Hematopoietic multipotent progenitor cell (in vitro differentiated cells): ENCODE measurements around the gene EDDM13. TPM values are rescaled to one million over a fixed set of nuclear protein-coding genes. Genes with fewer than 3 reads are reported as not detected.
"Not testable (repeated sequence)": the region's sequence is repeated elsewhere in the genome, so short reads cannot be mapped to it uniquely, and the experiment has no call there.

Experiments
- DNase-seq, 3 donors: peaks; one replicate each; pipeline ENCODE4 v3.0.0-alpha.2; 2011 to 2015; ENCODE audit warnings: low read depth in 2 of 3, low spot score in 2 of 3
- total RNA-seq: library from RNA; depleted of rRNA; stranded (reverse); fragments of >200 nt; gene quantifications from one replicate; pipeline ENCODE4 v1.2.3, GENCODE V29; 2012

The EDDM13 gene, protein sequence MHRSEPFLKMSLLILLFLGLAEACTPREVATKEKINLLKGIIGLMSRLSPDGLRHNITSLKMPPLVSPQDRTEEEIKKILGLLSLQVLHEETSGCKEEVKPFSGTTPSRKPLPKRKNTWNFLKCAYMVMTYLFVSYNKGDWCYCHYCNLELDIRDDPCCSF
- total RNA-seq = not detected

DNA sequence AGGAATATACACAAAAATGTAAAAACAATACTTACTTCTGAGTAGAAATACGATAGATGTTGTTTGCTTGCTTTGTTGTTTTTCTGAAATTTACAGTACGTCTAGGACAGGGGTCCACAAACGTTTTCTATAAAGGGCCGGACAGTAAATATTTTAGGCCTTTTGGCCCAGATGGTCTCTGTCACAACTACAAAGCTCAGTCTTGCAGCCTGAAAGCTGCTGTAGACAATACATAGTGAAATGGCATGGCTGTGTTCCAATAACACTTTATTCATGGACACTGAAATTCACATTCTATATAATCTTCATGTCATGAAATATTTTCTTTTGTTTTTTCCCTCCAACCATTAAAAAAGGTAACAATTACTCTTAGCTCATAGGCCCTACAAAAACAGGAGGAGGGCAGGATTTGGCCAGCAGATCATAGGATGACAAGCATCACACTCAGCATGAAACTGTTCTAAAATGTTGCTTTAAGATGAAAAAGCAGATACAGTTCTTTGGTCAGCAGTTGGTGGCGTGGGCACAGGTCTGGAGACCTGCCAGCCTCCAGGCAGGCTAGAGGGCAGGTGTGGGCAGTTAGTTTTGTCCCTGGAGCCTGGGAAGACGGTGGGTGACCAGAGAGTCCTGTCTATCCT is at the start of gene EDDM13:
Gene EDDM13 (plus strand): TSS at position 588 of the 638 bp plus-strand sequence. CDS start 87 bp downstream, outside the sequence.
- DNase-seq = no peak

DNA sequence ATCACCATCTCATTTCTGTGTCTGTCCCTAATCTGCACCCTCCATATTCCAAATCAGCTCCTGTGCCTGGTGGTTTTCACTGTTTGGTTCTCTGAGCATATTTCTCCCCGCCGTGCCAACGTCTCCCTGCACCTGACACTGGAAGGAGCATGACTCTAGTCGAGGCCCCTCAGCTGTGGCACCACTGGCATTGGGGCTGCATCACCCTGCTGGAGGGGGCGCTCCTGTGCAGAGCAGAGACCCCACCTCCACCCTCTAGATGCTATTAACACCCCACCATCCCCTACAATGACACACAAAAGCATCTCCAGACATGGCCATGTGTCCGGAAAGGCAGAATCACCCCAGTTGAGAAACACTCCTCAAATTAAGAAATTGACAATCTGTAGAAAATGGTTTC is 49.6 kb upstream of the EDDM13 start:
- DNase-seq = no peak

DNA sequence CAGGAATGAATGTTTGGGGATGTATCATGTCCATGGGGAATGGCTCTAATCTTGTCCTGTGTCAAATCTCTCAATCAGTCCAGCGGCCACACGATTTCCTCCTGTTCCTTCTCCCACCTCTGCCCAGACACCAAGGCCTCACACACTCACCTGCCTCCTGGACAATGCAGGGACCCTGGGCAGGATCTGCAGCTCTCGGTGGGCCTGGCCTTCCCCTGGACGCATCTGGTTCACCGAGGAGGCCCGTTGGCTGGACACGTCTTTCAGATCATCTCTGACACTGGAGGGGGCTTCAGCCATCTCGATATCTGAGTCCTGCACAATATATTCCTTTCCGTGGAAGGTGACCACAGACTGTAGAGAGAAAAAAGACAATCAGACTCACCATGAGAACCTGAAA is 49.1 kb upstream of the EDDM13 start:
- DNase-seq = no peak

DNA sequence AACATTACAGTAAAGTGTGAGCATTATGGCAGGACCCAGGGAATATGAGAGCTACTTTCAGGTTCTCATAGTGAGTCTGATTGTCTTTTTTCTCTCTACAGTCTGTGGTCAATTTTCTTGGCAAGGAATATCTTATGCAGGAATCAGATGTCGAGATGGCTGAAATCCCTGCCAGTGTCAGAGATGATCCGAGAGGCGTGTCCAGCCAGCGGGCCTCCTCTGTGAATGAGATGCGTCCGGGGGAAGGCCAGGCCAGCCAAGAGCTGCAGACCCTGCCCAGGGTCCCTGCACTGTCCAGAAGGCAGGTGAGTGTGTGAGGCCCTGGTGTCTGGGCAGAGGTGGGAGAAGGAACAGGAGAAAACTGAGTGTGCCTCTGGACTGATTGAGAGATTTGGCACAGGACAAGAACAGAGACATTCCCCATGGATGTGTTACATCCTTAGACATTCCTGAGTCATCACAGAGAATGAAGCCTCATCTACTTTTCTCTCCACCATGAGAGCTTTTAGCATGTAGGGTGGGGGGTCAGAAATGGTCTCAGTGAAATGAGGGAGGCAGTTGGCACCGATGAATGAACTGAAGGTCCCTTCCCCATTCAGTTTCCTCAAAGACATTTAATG is 27.3 kb upstream of the EDDM13 start:
- no peak for DNase-seq

DNA sequence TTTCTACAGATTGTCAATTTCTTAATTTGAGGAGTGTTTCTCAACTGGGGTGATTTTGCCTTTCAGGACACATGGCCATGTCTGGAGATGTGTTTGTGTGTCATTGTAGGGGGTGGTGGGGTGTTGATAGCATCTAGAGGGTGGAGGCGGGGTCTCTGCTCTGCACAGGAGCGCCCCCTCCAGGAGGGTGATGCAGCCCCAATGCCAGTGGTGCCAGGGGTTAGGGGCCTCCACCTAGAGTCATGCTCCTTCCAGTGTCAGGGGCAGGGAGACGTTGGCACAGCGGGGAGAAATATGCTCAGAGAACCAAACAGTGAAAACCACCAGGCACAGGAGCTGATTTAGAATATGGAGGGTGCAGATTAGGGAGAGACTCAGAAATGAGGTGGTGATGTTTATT is 26.8 kb upstream of the EDDM13 start:
- DNase-seq = not testable (repeated sequence)

DNA sequence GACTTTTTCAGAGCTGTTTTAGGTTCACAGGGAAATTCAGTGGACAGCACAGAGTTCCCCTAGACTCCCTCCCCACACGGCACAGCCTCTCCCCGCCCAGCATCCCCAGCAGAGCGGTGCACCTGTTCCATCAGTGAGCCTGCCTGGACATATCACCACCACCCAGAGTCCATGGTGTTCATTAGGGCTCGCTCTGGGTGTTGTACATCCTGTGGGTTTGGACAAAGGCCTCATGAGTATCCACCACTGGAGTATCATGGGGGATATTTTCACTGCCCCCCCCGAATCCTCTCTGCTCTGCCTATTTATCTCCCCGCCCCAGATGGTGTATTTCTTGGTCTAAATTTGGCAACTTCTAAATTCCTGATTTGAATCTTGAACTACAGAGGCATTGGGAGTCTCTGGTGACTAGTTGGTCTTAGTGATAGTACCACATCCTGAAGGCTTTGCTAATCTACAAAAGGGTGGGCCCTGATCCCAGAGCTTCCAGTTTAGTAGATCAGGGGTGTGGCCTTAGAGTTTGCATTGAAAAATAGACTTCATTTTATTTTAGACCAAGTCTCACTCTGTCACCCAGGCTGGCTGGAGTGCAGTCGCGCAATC is 23.7 kb upstream of the EDDM13 start:
- peak in 1 of 3 donors; percentile 29 for DNase-seq

DNA sequence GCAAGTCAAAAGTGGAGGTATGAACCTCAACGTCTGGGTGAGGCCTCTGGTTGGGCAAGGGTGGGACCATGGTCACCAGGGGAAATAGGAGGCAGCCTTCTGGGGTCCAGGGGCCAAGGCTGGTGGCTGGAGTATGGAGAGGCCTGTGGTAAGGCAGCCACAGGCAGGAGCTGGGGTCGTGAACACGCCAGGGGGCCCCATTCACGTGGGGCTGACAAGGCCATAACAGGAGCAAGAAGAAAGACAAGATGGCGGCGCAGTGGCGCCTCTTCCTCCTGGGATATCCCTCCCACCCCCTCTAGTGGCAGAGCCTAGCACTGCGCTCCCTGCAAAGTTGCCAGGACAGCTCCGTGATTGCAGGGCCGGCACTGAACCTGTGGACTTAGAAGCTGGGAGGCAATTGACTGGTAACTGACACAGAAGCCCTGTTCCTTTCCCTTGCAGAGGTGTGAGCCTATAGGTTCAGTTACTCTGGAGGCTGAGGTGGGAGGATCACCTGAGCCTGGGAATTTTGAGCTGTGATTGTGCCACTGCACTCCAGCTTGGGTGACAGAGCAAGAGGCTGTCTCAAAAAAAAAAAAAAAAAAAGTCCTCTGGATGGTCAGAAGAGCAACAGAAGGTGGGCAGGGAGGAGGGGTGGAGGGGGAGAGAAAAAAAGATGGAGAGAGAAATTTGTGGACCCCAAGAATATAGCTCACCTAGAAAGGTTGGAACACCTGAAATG is 19.7 kb upstream of the EDDM13 start:
- DNase-seq = peak; percentile 21 to 88 (median 80)

DNA sequence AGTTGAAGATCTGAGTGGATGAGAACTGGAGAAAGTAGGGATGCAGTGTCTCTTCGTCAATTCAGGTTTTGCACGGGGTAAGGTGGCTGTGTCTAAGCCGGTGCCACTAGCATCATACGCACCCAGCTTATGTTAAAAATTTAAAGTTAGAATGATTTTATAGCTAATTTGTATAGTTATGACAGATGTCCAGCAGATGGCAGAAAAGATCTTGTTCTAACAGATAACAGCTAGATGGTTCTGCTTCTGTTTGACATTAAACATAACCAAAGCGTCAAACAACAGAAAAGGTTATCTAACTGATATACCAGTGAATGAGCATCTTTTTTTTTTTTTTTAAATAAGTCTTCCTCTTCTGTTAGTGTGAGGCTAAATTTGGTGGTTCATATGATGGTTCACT is 18.8 kb upstream of the EDDM13 start:
- DNase-seq = peak; percentile 5 to 86 (median 57)

DNA sequence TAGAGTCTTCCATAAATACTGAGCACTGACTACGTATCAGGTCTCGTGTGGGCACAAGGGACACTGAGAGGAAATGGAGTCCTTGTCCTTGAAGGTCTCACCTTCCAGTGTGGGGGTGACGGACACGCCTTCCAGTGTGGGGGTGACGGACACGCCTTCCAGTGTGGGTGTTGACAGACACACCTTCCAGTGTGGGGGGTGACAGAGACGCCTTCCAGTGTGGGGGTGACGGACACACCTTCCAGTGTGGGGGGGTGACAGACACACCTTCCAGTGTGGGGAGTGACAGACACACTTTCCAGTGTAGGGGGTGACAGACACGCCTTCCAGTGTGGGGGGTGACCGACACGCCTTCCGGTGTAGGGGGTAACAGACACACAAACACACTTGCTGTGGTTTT is 14.3 kb upstream of the EDDM13 start:
- no peak for DNase-seq

DNA sequence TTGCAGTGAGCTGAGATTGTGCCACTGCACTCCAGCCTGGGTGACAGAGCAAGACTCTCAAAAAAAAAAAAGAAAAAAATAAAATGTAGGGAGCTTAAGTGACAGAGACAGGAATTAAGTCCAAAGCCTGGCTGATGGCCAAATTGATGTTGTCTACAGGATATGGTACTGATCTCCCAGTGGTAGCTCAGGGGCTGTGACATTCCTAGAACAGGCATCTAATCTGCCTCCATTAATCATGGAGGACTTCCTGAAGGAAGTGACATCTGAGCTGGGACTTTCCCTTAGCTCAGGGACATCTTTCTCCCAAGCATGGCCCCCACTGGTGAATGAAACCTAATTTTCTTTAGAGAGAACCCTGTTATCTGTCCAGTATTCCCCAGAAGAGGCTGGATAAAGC is 11.4 kb upstream of the EDDM13 start:
- no peak for DNase-seq

DNA sequence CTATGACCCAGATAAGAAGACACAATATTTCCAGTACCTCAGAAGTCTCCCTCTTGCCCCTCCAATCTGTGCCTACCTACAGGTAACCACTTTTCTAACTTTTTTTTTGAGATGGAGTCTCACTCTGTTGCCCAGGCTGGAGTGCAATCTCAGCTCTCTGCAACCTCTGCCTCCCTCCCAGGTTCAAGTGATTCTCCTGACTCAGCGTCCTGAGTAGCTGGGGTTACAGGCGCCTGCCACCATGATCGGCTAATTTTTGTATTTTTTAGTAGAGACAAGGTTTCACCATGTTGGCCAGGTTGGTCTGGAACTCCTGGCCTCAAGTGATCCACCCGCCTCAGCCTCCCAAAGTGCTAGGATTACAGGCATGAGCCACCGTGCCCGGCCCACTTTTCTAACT is 10.6 kb upstream of the EDDM13 start:
- DNase-seq = not testable (repeated sequence)

DNA sequence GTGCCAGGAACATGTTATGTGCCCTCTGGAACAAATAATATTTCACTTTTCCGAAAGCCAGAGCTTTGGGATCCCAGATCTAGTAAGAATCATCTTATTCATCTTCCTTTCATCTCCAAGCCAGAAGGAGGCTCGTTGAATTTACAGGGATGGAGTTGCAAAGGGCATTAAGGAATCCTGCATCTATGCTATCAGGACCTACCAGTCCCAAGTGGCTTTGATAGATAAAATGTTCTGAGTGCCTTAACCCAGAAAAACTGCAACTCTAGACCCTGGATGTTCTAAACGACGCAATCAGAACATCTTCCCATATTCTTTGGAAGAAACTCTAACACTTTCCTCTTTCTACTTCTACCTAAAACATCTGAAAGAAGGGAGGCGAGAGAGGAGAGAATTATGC is 9.2 kb upstream of the EDDM13 start:
- DNase-seq = no peak

DNA sequence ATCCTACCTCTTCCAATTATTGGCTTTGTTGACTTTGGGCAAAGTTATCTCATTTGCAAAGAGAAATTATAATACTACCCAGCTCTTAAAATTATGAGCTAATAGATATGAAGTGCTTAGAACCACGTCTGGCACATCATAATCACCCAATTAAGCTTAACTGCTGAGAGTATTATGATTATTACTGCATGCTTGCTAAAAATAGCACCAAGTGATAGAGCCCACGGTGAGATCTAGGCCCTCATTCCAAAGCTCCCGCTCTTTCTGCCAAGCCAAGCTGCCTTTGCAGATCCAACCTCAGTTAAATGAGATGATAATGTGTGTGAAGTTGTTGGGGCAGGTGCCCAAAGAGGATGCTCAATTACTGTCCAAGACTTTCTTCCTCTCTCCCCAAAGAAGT is 6.5 kb upstream of the EDDM13 start:
- DNase-seq = no peak

DNA sequence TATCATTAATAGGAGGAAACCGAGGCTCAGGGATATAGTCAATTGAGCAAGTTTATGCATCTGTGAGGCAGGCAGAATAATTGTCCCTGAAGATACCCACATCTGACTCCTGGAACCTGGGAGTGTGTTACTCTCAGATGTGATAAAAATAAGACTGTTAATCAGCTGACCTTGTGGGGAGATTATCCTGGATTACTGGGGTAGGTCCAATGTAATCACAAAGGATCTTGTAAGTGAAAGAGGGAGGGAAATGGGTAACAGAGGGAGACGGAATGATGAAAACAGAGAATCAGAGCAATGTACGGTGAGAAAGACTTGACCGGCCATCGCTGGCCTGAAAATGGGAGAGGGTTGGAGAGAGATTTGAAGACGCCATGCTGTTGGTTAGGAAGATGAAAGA is 3.2 kb upstream of the EDDM13 start:
- DNase-seq = no peak

DNA sequence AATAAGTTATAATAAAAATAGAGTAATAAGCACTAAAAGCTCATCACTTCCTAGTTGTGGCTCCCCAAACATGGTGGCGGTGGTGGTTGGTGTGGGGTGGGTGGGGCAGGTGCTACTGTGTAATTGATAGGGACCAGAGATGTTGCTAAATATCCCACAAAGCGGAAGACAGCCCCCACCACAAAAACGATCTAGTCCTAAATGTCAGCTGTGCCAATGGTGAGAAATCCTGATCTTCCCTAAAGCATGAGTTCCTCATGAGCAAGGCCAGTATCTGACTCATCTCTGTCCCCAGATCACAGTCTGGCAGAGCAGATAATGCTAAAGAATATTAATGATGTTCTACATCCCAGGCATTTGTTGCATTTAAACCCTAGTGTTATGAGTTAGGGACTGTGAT is 1.9 kb upstream of the EDDM13 start:
- DNase-seq = peak in 2 of 3 donors; percentile 12 to 39

DNA sequence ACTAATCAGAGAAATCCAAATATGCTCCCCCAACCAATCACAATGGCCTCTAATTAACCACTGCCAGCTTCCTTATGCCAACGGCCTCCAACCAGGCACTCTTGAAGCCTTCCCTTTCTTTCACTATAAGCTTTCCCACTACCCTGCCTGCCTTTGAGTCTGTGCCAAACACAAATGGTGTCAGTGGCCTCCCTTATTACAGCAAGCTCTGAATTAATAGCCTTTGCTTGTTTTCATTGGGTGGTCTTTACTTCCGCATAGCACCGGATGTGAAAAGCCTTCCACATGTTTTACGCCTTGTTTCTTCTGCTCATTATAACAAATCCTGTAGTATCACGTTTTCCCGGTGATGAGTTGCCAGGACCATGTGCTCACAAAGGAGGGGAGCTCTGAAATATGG is 1.4 kb upstream of the EDDM13 start:
- no peak for DNase-seq

DNA sequence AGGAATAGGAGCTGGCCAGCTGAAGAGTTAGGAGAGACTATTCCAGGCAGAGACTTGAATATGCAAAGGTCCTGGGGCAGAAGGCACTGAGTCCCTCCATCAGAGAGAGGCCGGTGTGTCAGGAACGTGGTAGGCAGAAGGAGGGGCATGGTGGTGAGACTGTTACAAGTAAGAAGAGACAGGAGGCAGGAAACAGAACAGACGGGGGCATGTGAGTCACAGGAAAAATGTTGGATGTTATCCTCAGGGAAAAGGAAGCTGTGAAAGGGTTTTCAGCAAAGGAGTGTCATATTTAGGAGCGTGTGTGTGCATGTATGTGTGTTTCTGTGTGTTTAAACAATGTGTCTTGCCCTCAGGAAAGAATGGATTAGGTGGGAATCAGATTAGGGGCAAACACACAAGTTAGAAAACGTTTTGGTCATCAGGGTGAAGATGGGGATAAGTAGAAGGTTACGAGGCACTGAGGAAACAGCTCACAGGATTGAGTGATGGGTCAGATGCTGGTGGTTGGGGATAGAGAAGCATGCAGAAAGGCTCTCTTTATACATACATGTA is 1.1 kb downstream of the EDDM13 start:
- no peak for DNase-seq

DNA sequence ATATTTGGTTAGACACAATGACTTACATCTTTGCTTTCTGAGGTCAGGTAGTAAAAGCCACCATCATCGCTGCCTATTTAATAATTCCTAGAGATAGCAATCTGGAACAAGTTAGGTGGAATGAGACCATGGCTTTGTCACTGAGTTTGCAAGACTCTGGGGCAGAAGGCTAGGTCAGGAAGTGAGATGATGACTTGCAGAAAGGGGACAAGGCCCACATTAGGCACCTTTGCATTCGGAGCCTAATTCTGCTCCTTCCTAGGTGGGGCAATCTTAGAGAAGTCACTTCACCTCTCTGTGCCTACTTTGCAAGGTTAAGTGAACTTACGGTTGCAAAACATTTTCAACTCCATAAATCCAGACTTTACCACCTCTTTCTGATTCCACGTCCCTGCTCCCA is 10.3 kb downstream of the EDDM13 start:
- DNase-seq = no peak

DNA sequence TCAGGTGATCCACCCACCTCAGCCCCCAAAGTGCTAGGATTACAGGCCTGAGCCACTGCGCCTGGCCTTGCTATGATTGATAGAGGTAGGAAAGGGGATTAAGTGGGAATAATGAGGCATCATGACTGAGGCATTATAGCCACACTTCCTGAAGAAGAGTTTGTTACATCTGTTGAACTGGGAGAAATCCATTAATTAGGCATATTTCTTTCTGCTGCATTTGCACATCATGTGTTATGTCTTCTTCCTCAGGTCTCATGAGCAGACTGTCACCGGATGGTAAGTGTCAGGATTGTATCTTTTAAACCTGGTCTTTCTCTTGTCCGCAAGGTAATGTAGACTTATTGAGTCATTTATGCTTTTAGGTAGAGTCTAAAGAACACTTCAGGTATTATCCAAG is 12.2 kb downstream of the EDDM13 start:
- DNase-seq = no peak

DNA sequence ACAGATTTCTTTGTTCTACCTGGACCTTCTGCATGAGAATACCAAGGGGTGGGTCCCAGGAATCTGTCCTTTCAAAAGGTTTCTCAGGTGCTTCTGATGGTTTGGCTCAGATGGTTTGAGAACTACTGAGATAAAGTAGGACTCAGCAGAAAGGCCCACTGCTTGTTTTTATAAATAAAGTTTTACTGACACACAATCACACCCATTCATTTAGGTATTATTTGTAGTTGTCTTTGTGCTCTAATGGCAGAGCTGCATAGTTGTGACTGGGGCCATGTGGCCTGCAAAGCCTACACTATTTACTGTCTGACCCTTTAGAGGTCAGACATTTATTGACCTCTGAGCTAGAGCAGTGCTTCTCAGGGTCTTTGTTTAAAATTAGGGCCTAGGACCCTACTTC is 17.6 kb downstream of the EDDM13 start:
- DNase-seq = no peak

DNA sequence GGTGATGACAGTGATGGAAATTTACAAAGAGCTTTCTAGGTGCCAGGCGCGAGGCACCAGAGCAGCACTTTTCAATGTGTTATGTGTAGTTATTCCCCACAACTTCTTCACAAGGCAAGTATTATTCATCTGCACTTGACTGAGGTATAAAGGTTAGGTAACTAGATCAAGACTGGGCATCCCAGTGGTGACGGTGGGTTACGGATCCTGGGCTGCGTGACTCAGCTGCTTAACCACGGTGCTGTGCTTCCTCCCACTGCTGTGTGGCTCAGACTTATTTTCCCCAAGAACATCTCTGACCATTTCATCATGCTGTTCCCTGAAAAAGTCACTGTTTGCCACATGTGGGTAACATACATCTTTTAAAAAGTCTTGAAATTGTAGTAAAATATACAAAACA is 19.3 kb downstream of the EDDM13 start:
- DNase-seq = no peak
